HCT116 (cell line): ENCODE data around the gene ADAMTS14. TPM values are rescaled to one million over a fixed set of nuclear protein-coding genes. Genes with fewer than 3 reads are reported as not detected.

ENCODE experiments used
- ATAC-seq: fragments of 200-7000 bp; cut with Tn5 transposase; 2 replicates; pipeline ENCODE4 v1.9.1; 2020; ENCODE audit warnings: mild to moderate bottlenecking, moderate library complexity
- BruUV-seq: library from RNA; stranded (reverse); fragments of 400-500 nt; replicated peaks from 2 replicates; lab custom pipeline; 2021; lab: Mats Ljungman, UMichigan
- CTCF ChIA-PET: fragments of 300-600 bp; sonication (Branson Sonifier 250); formaldehyde crosslinking; loops from one replicate; lab custom pipeline; 2021; ENCODE audit warnings: antibody characterized with exemption; lab: Charles Lee
- POLR2A ChIA-PET: fragments of 300-600, 350-600 bp; sonication (Branson Sonifier 250); formaldehyde crosslinking; loops from one replicate; lab custom pipeline; 2021; ENCODE audit warnings: antibody characterized with exemption; lab: Charles Lee
- RAD21 ChIA-PET, 2 experiments: fragments of 300-600 bp; sonication (Branson Sonifier 250); formaldehyde crosslinking; loops; one replicate each; lab custom pipeline; 2023; ENCODE audit warnings: low total read pairs in 2 of 2; ENCODE audit not compliant: uncharacterized antibody in 2 of 2, unreplicated experiment in 2 of 2, low non-redundant PET in 1 of 2; lab: Charles Lee
- DNase-seq: peaks from one replicate; pipeline ENCODE4 v3.0.0-alpha.2; 2010; ENCODE audit warnings: low read depth, low spot score
- H2AFZ ChIP-seq: fragments of 200-600 bp; shearing (Covaris generic), sonication (generic); 2 replicates; pipeline ENCODE4 v1.6.1; 2017; ENCODE audit warnings: low read depth, mixed run types, mixed read lengths, antibody characterized with exemption, low read length; ENCODE audit not compliant: poor library complexity, severe bottlenecking
- H3K27ac ChIP-seq: 2 replicates; pipeline ENCODE4 v1.5.1; 2012; ENCODE audit warnings: low read depth, low read length
- H3K27me3 ChIP-seq: fragments of 200-600 bp; sonication (generic); 2 replicates; pipeline ENCODE4 v1.6.1; 2016; ENCODE audit warnings: mixed run types, low read length, mixed read lengths; ENCODE audit not compliant: insufficient read depth
- H3K36me3 ChIP-seq, 2 experiments: fragments of 200-500 bp in 1 of 2; fragments of 200-600 bp in 1 of 2; sonication (Bioruptor generic) in 1 of 2; sonication (generic) in 1 of 2; 2 replicates each; pipeline versions ENCODE4 v1.5.1 to v1.6.1; 2014 to 2016; ENCODE audit warnings: low read length in 2 of 2, inconsistent platforms in 1 of 2, mixed read lengths in 1 of 2, mixed run types in 1 of 2; ENCODE audit not compliant: insufficient read depth in 2 of 2, control insufficient read depth in 1 of 2
- H3K4me1 ChIP-seq, 2 experiments: fragments of 200-600 bp in 1 of 2; sonication (generic) in 1 of 2; 2 replicates each; pipeline versions ENCODE4 v1.5.1 to v1.6.1; 2012 to 2017; ENCODE audit warnings: low read length in 2 of 2, inconsistent platforms in 1 of 2, mild to moderate bottlenecking in 1 of 2, mixed read lengths in 1 of 2, mixed run types in 1 of 2, moderate library complexity in 1 of 2; ENCODE audit not compliant: insufficient read depth in 2 of 2, control insufficient read depth in 1 of 2
- H3K4me2 ChIP-seq: fragments of 200-600 bp; sonication (generic); 2 replicates; pipeline ENCODE4 v1.6.1; 2017; ENCODE audit warnings: mixed run types, low read length, mixed read lengths
- H3K4me3 ChIP-seq, 2 experiments: fragments of 200-600 bp in 1 of 2; sonication (generic) in 1 of 2; replicated peaks in 1 of 2; 2 replicates each; pipeline ENCODE4 v1.5.1; 2011 to 2016; ENCODE audit warnings: low read length in 2 of 2, control low read depth in 1 of 2, low read depth in 1 of 2, mild to moderate bottlenecking in 1 of 2, mixed read lengths in 1 of 2, mixed run types in 1 of 2
- H3K79me2 ChIP-seq: fragments of 200-600 bp; sonication (generic); 2 replicates; pipeline ENCODE4 v1.6.1; 2017; ENCODE audit warnings: mild to moderate bottlenecking, mixed run types, low read length, moderate library complexity, mixed read lengths; ENCODE audit not compliant: insufficient read depth
- H3K9ac ChIP-seq: fragments of 200-600 bp; sonication (generic); 2 replicates; pipeline ENCODE4 v1.6.1; 2016; ENCODE audit warnings: low read length, mixed read lengths
- H3K9me2 ChIP-seq: fragments of 200-600 bp; sonication (generic), shearing (Covaris generic); 2 replicates; pipeline ENCODE4 v1.6.1; 2017; ENCODE audit warnings: mixed run types, mild to moderate bottlenecking, moderate library complexity; ENCODE audit not compliant: insufficient read depth
- H3K9me3 ChIP-seq, 2 experiments: fragments of 200-500 bp in 1 of 2; fragments of 200-600 bp in 1 of 2; sonication (Bioruptor generic) in 1 of 2; sonication (generic) in 1 of 2; 2 replicates each; pipeline ENCODE4 v1.6.1; 2014 to 2017; ENCODE audit warnings: low read length in 2 of 2, mixed read lengths in 2 of 2, inconsistent platforms in 1 of 2, low read depth in 1 of 2, mild to moderate bottlenecking in 1 of 2, mixed run types in 1 of 2, moderate library complexity in 1 of 2; ENCODE audit not compliant: control insufficient read depth in 1 of 2, insufficient read depth in 1 of 2
- H4K20me1 ChIP-seq: fragments of 200-600 bp; sonication (generic), shearing (Covaris generic); 2 replicates; pipeline ENCODE4 v1.6.1; 2017; ENCODE audit warnings: mixed run types, mild to moderate bottlenecking, moderate library complexity; ENCODE audit not compliant: insufficient read depth
- CBX3 ChIP-seq: IDR thresholded peaks from 2 replicates; pipeline ENCODE4 v1.6.1; 2012; ENCODE audit warnings: low read depth
- CEBPB ChIP-seq: IDR thresholded peaks from 2 replicates; pipeline ENCODE4 v1.6.1; 2012; ENCODE audit warnings: low read depth
- CTCF ChIP-seq, 3 experiments: fragments of 200-600 bp in 1 of 3; sonication (generic) in 1 of 3; IDR thresholded peaks in 2 of 3; conservative IDR thresholded peaks in 1 of 3; 2 replicates each; pipeline ENCODE4 v1.5.1; 2012 to 2017; ENCODE audit warnings: low read depth in 2 of 3, low read length in 2 of 3, antibody characterized with exemption in 1 of 3, borderline replicate concordance in 1 of 3, control low read depth in 1 of 3, mild to moderate bottlenecking in 1 of 3, mixed read lengths in 1 of 3, mixed run types in 1 of 3, moderate library complexity in 1 of 3; ENCODE audit not compliant: insufficient read depth in 1 of 3
- EZH2 ChIP-seq: fragments of 200-600 bp; sonication (generic); IDR thresholded peaks from 2 replicates; pipeline ENCODE4 v1.6.1; 2017; ENCODE audit warnings: antibody characterized with exemption, mixed run types
- POLR2AphosphoS5 ChIP-seq: IDR thresholded peaks from 2 replicates; pipeline ENCODE4 v1.6.1; 2011; ENCODE audit warnings: mild to moderate bottlenecking, low read depth, low read length, moderate library complexity
- SRF ChIP-seq: IDR thresholded peaks from 2 replicates; pipeline ENCODE4 v1.6.1; 2012; ENCODE audit warnings: low read depth
- intact Hi-C: fragments of 100-400 bp; cut with micrococcal nuclease; formaldehyde crosslinking; loops from 2 replicates; pipeline ENCODE4 v1.10.0; 2022
- total RNA-seq: library from RNA; stranded (reverse); gene quantifications from one replicate; pipeline ENCODE4 v1.2.1, GENCODE V29; 2021; ENCODE audit not compliant: unreplicated experiment
- TF ChIP-seq, protein P1 (sequence below): IDR thresholded peaks from 2 replicates; pipeline ENCODE4 v1.6.1; 2011; ENCODE audit warnings: mild to moderate bottlenecking, low read length, moderate library complexity; ENCODE audit not compliant: insufficient replicate concordance; ENCODE audit errors: extremely low read depth

Gene ADAMTS14
- total RNA-seq, 1 experiment from 2014 or later: 13.2 TPM

GRCh38 chr10:70784016-70784415, 111.7 kb downstream of the ADAMTS14 start:
- intact Hi-C loops: no loop called here
- TF ChIP-seq POLR2AphosphoS5: no peak
- TF ChIP-seq, protein P1, sequence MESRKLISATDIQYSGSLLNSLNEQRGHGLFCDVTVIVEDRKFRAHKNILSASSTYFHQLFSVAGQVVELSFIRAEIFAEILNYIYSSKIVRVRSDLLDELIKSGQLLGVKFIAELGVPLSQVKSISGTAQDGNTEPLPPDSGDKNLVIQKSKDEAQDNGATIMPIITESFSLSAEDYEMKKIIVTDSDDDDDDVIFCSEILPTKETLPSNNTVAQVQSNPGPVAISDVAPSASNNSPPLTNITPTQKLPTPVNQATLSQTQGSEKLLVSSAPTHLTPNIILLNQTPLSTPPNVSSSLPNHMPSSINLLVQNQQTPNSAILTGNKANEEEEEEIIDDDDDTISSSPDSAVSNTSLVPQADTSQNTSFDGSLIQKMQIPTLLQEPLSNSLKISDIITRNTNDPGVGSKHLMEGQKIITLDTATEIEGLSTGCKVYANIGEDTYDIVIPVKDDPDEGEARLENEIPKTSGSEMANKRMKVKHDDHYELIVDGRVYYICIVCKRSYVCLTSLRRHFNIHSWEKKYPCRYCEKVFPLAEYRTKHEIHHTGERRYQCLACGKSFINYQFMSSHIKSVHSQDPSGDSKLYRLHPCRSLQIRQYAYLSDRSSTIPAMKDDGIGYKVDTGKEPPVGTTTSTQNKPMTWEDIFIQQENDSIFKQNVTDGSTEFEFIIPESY: no peak
- no peak for TF ChIP-seq CEBPB
- no peak for TF ChIP-seq CTCF (IDR thresholded peaks at IDR 0.05 in 2 of 3, conservative IDR thresholded peaks at IDR 0.05 in 1 of 3; ENCODE audit: borderline replicate concordance in 1 of 3, insufficient read depth in 1 of 3, low read depth in 2 of 3, low read length in 2 of 3)
- no peak for TF ChIP-seq CBX3
- no peak for TF ChIP-seq SRF
- TF ChIP-seq EZH2: no peak
- ATAC-seq: no peak
- H3K9me2 ChIP-seq: no peaks in the 10 kb centered on the region
- 0 out of 4 replicates have a peak, but pooled peaks cover 0 to 3% of the 10 kb centered on the region in 2 experiments for H3K9me3 ChIP-seq
- H3K27me3 ChIP-seq: no peaks in the 10 kb centered on the region
- H3K4me2 ChIP-seq: no peak overlapping the region
- H3K79me2 ChIP-seq: no peaks in the 10 kb centered on the region
- no peak overlapping the region for H3K9ac ChIP-seq
- BruUV-seq: no TSS peak
- no peak overlapping the region for H2AFZ ChIP-seq
- no peaks in the 10 kb centered on the region for H4K20me1 ChIP-seq
- H3K4me1 ChIP-seq: peaks cover 0 to 15% of the 10 kb centered on the region in 2 experiments; a peak in 2 of 4 replicates
- ChIA-PET POLR2A (no interaction called here), RAD21 (no interaction called here), CTCF (no interaction called here)
- H3K27ac ChIP-seq: no peak overlapping the region
- no peak overlapping the region for H3K4me3 ChIP-seq
- no peak for DNase-seq
- no peaks in the 10 kb centered on the region for H3K36me3 ChIP-seq
